SK-N-SH treated with all-trans-retinoic acid at 6 μM for 48 hours (cell line): ENCODE data around the gene ANKHD1.

Experiments
- ZFP30 ChIP-seq: fragments of 450-650 bp; formaldehyde crosslinking; IDR thresholded peaks from 2 replicates; pipeline ENCODE4 v1.5.0; 2022; ENCODE audit warnings: mild to moderate bottlenecking, moderate library complexity
- TF ChIP-seq, protein P1 (sequence below): fragments of 250-450 bp; sonication (Bioruptor Pico); IDR thresholded peaks from 2 replicates; pipeline ENCODE4 v1.5.1; 2020; ENCODE audit warnings: low read depth, mild to moderate bottlenecking, moderate library complexity
- TF ChIP-seq, protein P2 (sequence below): fragments of 250-450 bp; sonication (Bioruptor Pico); IDR thresholded peaks from 2 replicates; pipeline ENCODE4 v1.8.0; 2020; ENCODE audit warnings: mild to moderate bottlenecking, moderate library complexity, borderline replicate concordance
- TF ChIP-seq, protein P3 (sequence below): fragments of 250-450 bp; sonication (Bioruptor Pico); IDR thresholded peaks from 2 replicates; pipeline ENCODE4 v1.5.1; 2021; ENCODE audit warnings: mild to moderate bottlenecking, moderate library complexity

DNA sequence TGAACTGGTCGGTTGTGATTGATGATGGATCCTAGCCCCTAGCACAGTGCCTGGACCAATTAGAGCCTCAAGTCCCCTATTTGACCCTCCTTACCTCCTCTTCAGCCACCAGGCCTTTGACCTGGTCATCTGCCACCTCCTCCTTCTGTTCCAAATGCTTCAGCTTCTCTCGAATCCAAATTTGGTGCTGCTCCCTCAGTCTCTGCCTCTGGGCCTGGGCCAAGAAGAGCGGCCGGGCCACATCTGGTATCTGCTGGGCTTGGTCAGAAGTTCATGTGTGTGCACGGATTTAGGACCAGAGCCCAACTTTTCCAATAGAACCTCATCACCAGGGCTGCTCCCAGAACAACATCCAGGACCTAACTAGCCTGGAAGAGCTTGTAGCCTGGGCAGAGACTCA, 169.5 kb downstream of the ANKHD1 start:
- TF ChIP-seq, protein P1, sequence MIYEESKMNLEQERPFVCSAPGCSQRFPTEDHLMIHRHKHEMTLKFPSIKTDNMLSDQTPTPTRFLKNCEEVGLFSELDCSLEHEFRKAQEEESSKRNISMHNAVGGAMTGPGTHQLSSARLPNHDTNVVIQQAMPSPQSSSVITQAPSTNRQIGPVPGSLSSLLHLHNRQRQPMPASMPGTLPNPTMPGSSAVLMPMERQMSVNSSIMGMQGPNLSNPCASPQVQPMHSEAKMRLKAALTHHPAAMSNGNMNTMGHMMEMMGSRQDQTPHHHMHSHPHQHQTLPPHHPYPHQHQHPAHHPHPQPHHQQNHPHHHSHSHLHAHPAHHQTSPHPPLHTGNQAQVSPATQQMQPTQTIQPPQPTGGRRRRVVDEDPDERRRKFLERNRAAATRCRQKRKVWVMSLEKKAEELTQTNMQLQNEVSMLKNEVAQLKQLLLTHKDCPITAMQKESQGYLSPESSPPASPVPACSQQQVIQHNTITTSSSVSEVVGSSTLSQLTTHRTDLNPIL: no peak
- TF ChIP-seq, protein P2, sequence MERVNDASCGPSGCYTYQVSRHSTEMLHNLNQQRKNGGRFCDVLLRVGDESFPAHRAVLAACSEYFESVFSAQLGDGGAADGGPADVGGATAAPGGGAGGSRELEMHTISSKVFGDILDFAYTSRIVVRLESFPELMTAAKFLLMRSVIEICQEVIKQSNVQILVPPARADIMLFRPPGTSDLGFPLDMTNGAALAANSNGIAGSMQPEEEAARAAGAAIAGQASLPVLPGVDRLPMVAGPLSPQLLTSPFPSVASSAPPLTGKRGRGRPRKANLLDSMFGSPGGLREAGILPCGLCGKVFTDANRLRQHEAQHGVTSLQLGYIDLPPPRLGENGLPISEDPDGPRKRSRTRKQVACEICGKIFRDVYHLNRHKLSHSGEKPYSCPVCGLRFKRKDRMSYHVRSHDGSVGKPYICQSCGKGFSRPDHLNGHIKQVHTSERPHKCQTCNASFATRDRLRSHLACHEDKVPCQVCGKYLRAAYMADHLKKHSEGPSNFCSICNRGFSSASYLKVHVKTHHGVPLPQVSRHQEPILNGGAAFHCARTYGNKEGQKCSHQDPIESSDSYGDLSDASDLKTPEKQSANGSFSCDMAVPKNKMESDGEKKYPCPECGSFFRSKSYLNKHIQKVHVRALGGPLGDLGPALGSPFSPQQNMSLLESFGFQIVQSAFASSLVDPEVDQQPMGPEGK (CRISPR knock-in tag): no peak
- TF ChIP-seq, protein P3, sequence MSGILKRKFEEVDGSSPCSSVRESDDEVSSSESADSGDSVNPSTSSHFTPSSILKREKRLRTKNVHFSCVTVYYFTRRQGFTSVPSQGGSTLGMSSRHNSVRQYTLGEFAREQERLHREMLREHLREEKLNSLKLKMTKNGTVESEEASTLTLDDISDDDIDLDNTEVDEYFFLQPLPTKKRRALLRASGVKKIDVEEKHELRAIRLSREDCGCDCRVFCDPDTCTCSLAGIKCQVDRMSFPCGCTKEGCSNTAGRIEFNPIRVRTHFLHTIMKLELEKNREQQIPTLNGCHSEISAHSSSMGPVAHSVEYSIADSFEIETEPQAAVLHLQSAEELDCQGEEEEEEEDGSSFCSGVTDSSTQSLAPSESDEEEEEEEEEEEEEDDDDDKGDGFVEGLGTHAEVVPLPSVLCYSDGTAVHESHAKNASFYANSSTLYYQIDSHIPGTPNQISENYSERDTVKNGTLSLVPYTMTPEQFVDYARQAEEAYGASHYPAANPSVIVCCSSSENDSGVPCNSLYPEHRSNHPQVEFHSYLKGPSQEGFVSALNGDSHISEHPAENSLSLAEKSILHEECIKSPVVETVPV: no peak
- TF ChIP-seq ZFP30: no peak
